HL-60 (cell line): ENCODE data around the gene FBXW9.
A peak's percentile ranks its signal among the peaks of the same experiment; 100 is the strongest.
"Not testable (repeated sequence)": the region's sequence is repeated elsewhere in the genome, so short reads cannot be mapped to it uniquely, and the experiment has no call there.

Source experiments
- DNase-seq, 2 experiments: peaks; one replicate each; pipeline ENCODE4 v3.0.0-alpha.2; 2010 to 2020; ENCODE audit warnings: low read depth in 1 of 2, low spot score in 1 of 2
- H3K27ac ChIP-seq: fragments of 250-450 bp; sonication (Bioruptor Pico); replicated peaks from 2 replicates; pipeline ENCODE4 v1.5.1; 2020; ENCODE audit warnings: mild to moderate bottlenecking, moderate library complexity
- H3K27me3 ChIP-seq: fragments of 250-450 bp; sonication (Bioruptor Pico); 2 replicates; pipeline ENCODE4 v1.5.1; 2021; ENCODE audit warnings: mild to moderate bottlenecking, moderate library complexity; ENCODE audit not compliant: insufficient read depth, poor library complexity, severe bottlenecking
- H3K4me3 ChIP-seq: replicated peaks from 2 replicates; pipeline ENCODE4 v1.5.1; 2011; ENCODE audit warnings: mild to moderate bottlenecking, control low read depth, low read length; ENCODE audit not compliant: insufficient read depth
- CTCF ChIP-seq: IDR thresholded peaks from one replicate; pipeline ENCODE4 v1.5.1; 2011; ENCODE audit warnings: low read length, control low read depth, inconsistent platforms; ENCODE audit not compliant: insufficient read depth
- GABPA ChIP-seq: IDR thresholded peaks from 2 replicates; pipeline ENCODE4 v1.6.1; 2012; ENCODE audit warnings: low read depth
- POLR2AphosphoS5 ChIP-seq: IDR thresholded peaks from 2 replicates; pipeline ENCODE4 v1.6.1; 2012; ENCODE audit warnings: low read depth
- SPI1 ChIP-seq: IDR thresholded peaks from 2 replicates; pipeline ENCODE4 v1.6.1; 2012; ENCODE audit warnings: low read depth, mild to moderate bottlenecking, borderline replicate concordance
- TF ChIP-seq, protein P1 (sequence below): IDR thresholded peaks from 2 replicates; pipeline ENCODE4 v1.6.1; 2012; ENCODE audit warnings: low read depth; ENCODE audit not compliant: insufficient replicate concordance

Gene FBXW9

GRCh38 chr19:12681074-12681987 is 15.1 kb downstream of the FBXW9 start, which contains the start of gene DHPS:
Gene DHPS (minus strand): TSS chr19:12681880. CDS start chr19:12681766, 114 bp downstream.
- peak within 1 kb of the TSS; percentile 96 for H3K27ac ChIP-seq
- no peak for TF ChIP-seq CTCF
- TF ChIP-seq SPI1, result peak; percentile 35; the same call in 1 of the 2 replicates
- TF ChIP-seq, protein P1, sequence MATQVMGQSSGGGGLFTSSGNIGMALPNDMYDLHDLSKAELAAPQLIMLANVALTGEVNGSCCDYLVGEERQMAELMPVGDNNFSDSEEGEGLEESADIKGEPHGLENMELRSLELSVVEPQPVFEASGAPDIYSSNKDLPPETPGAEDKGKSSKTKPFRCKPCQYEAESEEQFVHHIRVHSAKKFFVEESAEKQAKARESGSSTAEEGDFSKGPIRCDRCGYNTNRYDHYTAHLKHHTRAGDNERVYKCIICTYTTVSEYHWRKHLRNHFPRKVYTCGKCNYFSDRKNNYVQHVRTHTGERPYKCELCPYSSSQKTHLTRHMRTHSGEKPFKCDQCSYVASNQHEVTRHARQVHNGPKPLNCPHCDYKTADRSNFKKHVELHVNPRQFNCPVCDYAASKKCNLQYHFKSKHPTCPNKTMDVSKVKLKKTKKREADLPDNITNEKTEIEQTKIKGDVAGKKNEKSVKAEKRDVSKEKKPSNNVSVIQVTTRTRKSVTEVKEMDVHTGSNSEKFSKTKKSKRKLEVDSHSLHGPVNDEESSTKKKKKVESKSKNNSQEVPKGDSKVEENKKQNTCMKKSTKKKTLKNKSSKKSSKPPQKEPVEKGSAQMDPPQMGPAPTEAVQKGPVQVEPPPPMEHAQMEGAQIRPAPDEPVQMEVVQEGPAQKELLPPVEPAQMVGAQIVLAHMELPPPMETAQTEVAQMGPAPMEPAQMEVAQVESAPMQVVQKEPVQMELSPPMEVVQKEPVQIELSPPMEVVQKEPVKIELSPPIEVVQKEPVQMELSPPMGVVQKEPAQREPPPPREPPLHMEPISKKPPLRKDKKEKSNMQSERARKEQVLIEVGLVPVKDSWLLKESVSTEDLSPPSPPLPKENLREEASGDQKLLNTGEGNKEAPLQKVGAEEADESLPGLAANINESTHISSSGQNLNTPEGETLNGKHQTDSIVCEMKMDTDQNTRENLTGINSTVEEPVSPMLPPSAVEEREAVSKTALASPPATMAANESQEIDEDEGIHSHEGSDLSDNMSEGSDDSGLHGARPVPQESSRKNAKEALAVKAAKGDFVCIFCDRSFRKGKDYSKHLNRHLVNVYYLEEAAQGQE, result peak; percentile 37
- peak; percentile 77 for TF ChIP-seq POLR2AphosphoS5
- TF ChIP-seq GABPA, result peak; percentile 86
- no peaks in the 10 kb centered on the region for H3K27me3 ChIP-seq
- H3K4me3 ChIP-seq, result peak within 1 kb of the TSS; percentile 79
- peak; percentile 97 to 98 for DNase-seq

DNA sequence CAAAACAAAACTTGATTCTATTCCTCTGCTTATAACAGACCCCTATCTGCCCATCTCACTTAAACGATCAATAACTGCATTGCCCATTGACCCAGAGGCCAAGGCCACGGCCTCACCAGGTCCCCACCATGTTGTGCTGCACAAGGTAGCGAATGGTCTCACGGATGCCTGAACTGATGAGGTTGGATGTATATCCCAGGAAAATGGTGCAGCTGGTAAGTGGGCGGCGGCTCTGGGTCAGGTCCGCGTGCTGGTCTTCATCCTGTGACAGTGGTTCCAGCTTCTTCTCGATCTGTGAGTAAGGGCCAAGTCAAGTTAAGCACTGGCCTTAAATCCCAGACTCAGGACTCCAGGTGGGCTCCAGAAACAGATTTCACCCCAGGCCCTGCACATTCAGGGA is 16.4 kb downstream of the FBXW9 start:
- no peak overlapping the region for H3K4me3 ChIP-seq
- TF ChIP-seq, protein P1, result no peak
- TF ChIP-seq GABPA (no peak), POLR2AphosphoS5 (no peak)
- DNase-seq, result no peak
- H3K27me3 ChIP-seq, result no peaks in the 10 kb centered on the region
- H3K27ac ChIP-seq, result no peak overlapping the region

DNA sequence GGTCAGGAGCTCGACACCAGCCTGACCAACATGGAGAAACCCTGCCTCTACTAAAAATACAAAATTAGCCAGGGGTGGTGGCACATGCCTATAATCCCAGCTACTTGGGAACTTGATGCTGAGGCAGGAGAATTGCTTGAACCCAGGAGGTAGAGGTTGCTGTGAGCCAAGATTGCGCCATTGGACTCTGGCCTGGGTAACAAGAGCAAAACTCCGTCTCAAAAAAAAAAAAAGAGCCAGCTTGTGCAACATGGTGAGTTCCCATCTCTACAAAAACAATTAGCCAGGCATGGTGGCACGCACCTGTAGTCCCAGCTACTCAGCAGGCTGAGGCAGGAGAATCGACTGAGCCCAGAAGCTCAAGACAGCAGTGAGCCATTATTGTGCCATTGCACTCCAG is 18.4 kb downstream of the FBXW9 start:
- not testable (repeated sequence) for H3K27ac ChIP-seq, H3K4me3 ChIP-seq, H3K27me3 ChIP-seq
- peak in 1 of 2 experiments; percentile 53 for DNase-seq

DNA sequence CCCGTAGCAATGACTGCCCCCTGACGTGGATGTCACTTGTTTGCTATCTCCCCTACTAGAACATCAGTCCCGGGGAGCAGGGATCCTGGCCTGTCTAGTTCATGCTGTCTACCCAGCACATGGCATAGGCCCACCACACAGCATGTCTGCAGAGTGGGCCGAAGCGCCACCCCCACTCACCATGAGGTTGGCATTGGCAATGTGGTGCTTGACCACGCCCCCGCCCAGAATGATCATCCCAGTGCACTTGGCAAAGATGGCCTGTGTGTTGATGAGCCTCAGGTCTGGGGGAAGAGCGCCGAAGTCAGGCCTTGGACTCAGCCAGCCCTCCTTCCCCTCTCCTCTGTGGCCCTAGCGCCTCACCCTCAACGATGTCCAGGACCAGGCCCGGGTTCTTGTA is 19.5 kb downstream of the FBXW9 start:
- DNase-seq, result no peak
- Histone ChIP-seq H3K27me3 (no peaks in the 10 kb centered on the region), H3K4me3 (no peak overlapping the region), H3K27ac (no peak overlapping the region)
- TF ChIP-seq, protein P1, result no peak
- no peak for TF ChIP-seq GABPA
- TF ChIP-seq SPI1, result no peak
- TF ChIP-seq CTCF, result no peak
- no peak for TF ChIP-seq POLR2AphosphoS5
